ENCODE measurements around the gene CBLC. TPM values are rescaled to one million over a fixed set of nuclear protein-coding genes. Genes with fewer than 3 reads are reported as not detected.

CBLC gene
- total RNA-seq, 2 experiments from 2014 or later, result not detected

DNA sequence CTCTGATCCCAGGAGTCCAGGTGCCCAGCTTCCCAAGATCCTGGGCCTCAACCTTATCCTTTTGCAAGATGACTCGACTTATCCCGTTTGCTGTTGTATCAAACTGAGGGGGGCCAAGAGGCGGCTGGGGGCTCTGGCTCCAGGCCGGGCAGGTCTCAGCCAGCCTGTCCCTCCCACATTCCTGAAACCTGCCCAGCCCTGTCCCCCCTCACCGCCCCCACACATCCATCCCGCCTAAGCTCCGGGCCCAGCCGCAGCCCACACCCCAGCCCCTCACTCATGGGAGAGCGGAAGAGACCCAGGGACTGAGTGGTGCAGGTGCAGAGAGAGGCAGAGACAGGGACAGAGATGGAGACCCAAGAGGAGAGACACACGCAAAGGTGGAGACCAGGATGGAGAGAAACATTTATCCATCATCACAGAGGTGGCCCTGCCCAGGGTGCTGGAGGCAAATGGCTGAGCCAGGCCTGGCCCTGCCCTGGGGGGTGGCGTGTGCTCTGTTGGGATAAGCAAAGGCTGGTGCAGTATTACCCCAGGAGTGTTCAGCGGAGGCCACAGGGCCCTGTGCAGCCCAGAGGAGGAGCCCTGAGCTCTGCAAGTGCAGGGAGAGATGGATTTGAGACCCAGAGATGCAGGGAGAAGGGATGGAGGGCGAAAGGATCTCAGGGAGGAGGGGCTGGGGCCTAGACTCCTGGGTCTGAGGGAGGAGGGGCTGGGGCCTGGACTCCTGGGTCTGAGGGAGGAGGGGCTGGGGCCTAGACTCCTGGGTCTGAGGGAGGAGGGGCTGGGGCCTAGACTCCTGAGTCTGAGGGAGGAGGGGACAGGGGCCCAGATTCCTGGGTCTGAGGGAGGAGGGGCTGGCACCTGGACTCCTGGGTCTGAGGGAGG, 32.8 kb downstream of the CBLC start:
- H3K27ac Mint-ChIP-seq, result no peak overlapping the region
- Histone ChIP-seq H3K27ac (ENCODE audit: low read depth in 1 of 2, low read length in 2 of 2) (no peak overlapping the region), H3K9me3 (ENCODE audit: control insufficient read depth in 1 of 2, insufficient read depth in 1 of 2, low read length in 2 of 2) (peaks cover 0 to 10% of the 10 kb centered on the region in 2 experiments), H3K27me3 (ENCODE audit: control insufficient read depth in 1 of 2, insufficient read depth in 2 of 2, low read length in 2 of 2) (peaks cover 17 to 29% of the 10 kb centered on the region in 2 experiments), H3K4me1 (ENCODE audit: insufficient read depth, low read length) (peaks cover 6% of the 10 kb centered on the region), H3K36me3 (ENCODE audit: insufficient read depth, low read length) (no peaks in the 10 kb centered on the region), H3K4me3 (ENCODE audit: low read length) (no peak overlapping the region)
- ATAC-seq (ENCODE audit: poor library complexity), result no peak
- H3K4me1 Mint-ChIP-seq (ENCODE audit: low read depth), result no peaks in the 10 kb centered on the region
- no peaks in the 10 kb centered on the region for H3K9me3 Mint-ChIP-seq
- POLR2A ChIA-PET, result no interaction called here
- TF ChIP-seq, protein P1, sequence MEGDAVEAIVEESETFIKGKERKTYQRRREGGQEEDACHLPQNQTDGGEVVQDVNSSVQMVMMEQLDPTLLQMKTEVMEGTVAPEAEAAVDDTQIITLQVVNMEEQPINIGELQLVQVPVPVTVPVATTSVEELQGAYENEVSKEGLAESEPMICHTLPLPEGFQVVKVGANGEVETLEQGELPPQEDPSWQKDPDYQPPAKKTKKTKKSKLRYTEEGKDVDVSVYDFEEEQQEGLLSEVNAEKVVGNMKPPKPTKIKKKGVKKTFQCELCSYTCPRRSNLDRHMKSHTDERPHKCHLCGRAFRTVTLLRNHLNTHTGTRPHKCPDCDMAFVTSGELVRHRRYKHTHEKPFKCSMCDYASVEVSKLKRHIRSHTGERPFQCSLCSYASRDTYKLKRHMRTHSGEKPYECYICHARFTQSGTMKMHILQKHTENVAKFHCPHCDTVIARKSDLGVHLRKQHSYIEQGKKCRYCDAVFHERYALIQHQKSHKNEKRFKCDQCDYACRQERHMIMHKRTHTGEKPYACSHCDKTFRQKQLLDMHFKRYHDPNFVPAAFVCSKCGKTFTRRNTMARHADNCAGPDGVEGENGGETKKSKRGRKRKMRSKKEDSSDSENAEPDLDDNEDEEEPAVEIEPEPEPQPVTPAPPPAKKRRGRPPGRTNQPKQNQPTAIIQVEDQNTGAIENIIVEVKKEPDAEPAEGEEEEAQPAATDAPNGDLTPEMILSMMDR (IDR thresholded peaks at IDR 0.05), result no peak
- H3K4me3 Mint-ChIP-seq, result no peak overlapping the region
- peaks cover 46% of the 10 kb centered on the region for H3K27me3 Mint-ChIP-seq
- no peaks in the 10 kb centered on the region for H3K36me3 Mint-ChIP-seq (ENCODE audit: low read depth)
- no peak for DNase-seq
- intact Hi-C loops (cut with DNase I, micrococcal nuclease), result no loop called here
- CTCF ChIA-PET, result no interaction called here

DNA sequence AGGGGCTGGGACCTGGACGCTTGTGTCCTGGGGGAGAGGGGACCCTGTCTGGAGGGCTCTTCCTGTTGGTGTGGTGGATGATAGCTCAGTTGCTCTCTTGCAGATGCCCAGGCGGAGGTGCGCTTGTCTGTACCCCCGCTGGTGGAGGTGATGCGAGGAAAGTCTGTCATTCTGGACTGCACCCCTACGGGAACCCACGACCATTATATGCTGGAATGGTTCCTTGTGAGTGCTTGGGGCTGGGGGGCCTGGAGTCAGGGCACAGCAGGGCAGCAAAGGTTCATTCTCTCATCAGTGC, 33.4 kb downstream of the CBLC start:
- ChIA-PET CTCF (no interaction called here), POLR2A (no interaction called here)
- DNase-seq (no peak), ATAC-seq (ENCODE audit: poor library complexity) (no peak)
- intact Hi-C loops (cut with DNase I, micrococcal nuclease), result no loop called here
- Histone ChIP-seq H3K27ac (ENCODE audit: low read depth in 1 of 2, low read length in 2 of 2) (no peak overlapping the region), H3K9me3 (ENCODE audit: control insufficient read depth in 1 of 2, insufficient read depth in 1 of 2, low read length in 2 of 2) (peaks cover 0 to 10% of the 10 kb centered on the region in 2 experiments), H3K36me3 (ENCODE audit: insufficient read depth, low read length) (no peaks in the 10 kb centered on the region), H3K4me3 (ENCODE audit: low read length) (no peak overlapping the region), H3K27me3 (ENCODE audit: control insufficient read depth in 1 of 2, insufficient read depth in 2 of 2, low read length in 2 of 2) (peaks cover 17 to 29% of the 10 kb centered on the region in 2 experiments), H3K4me1 (ENCODE audit: insufficient read depth, low read length) (peaks cover 6% of the 10 kb centered on the region)
- no peaks in the 10 kb centered on the region for H3K9me3 Mint-ChIP-seq
- no peak overlapping the region for H3K4me3 Mint-ChIP-seq
- H3K36me3 Mint-ChIP-seq (ENCODE audit: low read depth), result no peaks in the 10 kb centered on the region
- peaks cover 46% of the 10 kb centered on the region for H3K27me3 Mint-ChIP-seq
- no peaks in the 10 kb centered on the region for H3K4me1 Mint-ChIP-seq (ENCODE audit: low read depth)
- no peak overlapping the region for H3K27ac Mint-ChIP-seq
- TF ChIP-seq, protein P1 (IDR thresholded peaks at IDR 0.05), result no peak

DNA sequence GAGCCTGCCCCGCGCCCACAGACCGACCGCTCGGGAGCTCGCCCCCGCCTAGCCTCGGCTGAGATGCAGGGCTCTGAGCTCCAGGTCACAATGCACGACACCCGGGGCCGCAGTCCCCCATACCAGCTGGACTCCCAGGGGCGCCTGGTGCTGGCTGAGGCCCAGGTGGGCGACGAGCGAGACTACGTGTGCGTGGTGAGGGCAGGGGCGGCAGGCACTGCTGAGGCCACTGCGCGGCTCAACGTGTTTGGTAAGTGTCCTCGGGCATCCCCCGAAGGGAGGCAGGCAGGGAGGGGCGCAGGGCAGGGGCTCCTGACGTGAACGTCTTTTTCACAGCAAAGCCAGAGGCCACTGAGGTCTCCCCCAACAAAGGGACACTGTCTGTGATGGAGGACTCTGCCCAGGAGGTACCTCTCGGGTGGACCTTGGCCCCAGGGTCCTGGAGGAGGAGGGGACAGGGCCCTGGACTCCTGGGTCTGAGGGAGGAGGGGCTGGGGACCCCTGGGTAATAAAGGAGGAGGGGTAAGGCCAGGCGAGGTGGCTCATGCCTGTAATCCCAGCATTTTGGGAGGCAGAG, 34.5 kb downstream of the CBLC start:
- H3K4me1 Mint-ChIP-seq (ENCODE audit: low read depth), result no peaks in the 10 kb centered on the region
- no peak overlapping the region for H3K27ac ChIP-seq (ENCODE audit: low read depth in 1 of 2, low read length in 2 of 2)
- H3K4me3 Mint-ChIP-seq, result no peak overlapping the region
- intact Hi-C loops (cut with DNase I, micrococcal nuclease), result no loop called here
- H3K9me3 ChIP-seq (ENCODE audit: control insufficient read depth in 1 of 2, insufficient read depth in 1 of 2, low read length in 2 of 2), result peaks cover 0 to 10% of the 10 kb centered on the region in 2 experiments
- H3K27me3 ChIP-seq (ENCODE audit: control insufficient read depth in 1 of 2, insufficient read depth in 2 of 2, low read length in 2 of 2), result peaks cover 17 to 29% of the 10 kb centered on the region in 2 experiments
- no peaks in the 10 kb centered on the region for H3K36me3 ChIP-seq (ENCODE audit: insufficient read depth, low read length)
- TF ChIP-seq, protein P1 (IDR thresholded peaks at IDR 0.05), result no peak
- no peak for ATAC-seq (ENCODE audit: poor library complexity)
- H3K36me3 Mint-ChIP-seq (ENCODE audit: low read depth), result no peaks in the 10 kb centered on the region
- H3K27ac Mint-ChIP-seq, result no peak overlapping the region
- peaks cover 42% of the 10 kb centered on the region for H3K27me3 Mint-ChIP-seq
- H3K4me3 ChIP-seq (ENCODE audit: low read length), result no peak overlapping the region
- H3K4me1 ChIP-seq (ENCODE audit: insufficient read depth, low read length), result peaks cover 6% of the 10 kb centered on the region
- H3K9me3 Mint-ChIP-seq, result no peaks in the 10 kb centered on the region
- DNase-seq, result no peak
- POLR2A ChIA-PET, result no interaction called here
- CTCF ChIA-PET, result no interaction called here

Data from CD4-positive, alpha-beta T cell (primary cell).